HCT116 (cell line): Measurements from ENCODE around the gene LRRFIP2. TPM values are rescaled to one million over a fixed set of nuclear protein-coding genes. Genes with fewer than 3 reads are reported as not detected.
A peak's percentile ranks its signal among the peaks of the same experiment; 100 is the strongest.

Experiments
- ATAC-seq: fragments of 200-7000 bp; cut with Tn5 transposase; 2 replicates; pipeline ENCODE4 v1.9.1; 2020; ENCODE audit warnings: mild to moderate bottlenecking, moderate library complexity
- BruUV-seq: library from RNA; stranded (reverse); fragments of 400-500 nt; replicated peaks from 2 replicates; lab custom pipeline; 2021; lab: Mats Ljungman, UMichigan
- CTCF ChIA-PET: fragments of 300-600 bp; sonication (Branson Sonifier 250); formaldehyde crosslinking; loops from one replicate; lab custom pipeline; 2021; ENCODE audit warnings: antibody characterized with exemption; lab: Charles Lee
- POLR2A ChIA-PET: fragments of 300-600, 350-600 bp; sonication (Branson Sonifier 250); formaldehyde crosslinking; loops from one replicate; lab custom pipeline; 2021; ENCODE audit warnings: antibody characterized with exemption; lab: Charles Lee
- RAD21 ChIA-PET, 2 experiments: fragments of 300-600 bp; sonication (Branson Sonifier 250); formaldehyde crosslinking; loops; one replicate each; lab custom pipeline; 2023; ENCODE audit warnings: low total read pairs in 2 of 2; ENCODE audit not compliant: uncharacterized antibody in 2 of 2, unreplicated experiment in 2 of 2, low non-redundant PET in 1 of 2; lab: Charles Lee
- DNase-seq: peaks from one replicate; pipeline ENCODE4 v3.0.0-alpha.2; 2010; ENCODE audit warnings: low read depth, low spot score
- H2AFZ ChIP-seq: fragments of 200-600 bp; shearing (Covaris generic), sonication (generic); 2 replicates; pipeline ENCODE4 v1.6.1; 2017; ENCODE audit warnings: low read depth, mixed run types, mixed read lengths, antibody characterized with exemption, low read length; ENCODE audit not compliant: poor library complexity, severe bottlenecking
- H3K27ac ChIP-seq: 2 replicates; pipeline ENCODE4 v1.5.1; 2012; ENCODE audit warnings: low read depth, low read length
- H3K27me3 ChIP-seq: fragments of 200-600 bp; sonication (generic); 2 replicates; pipeline ENCODE4 v1.6.1; 2016; ENCODE audit warnings: mixed run types, low read length, mixed read lengths; ENCODE audit not compliant: insufficient read depth
- H3K36me3 ChIP-seq, 2 experiments: fragments of 200-500 bp in 1 of 2; fragments of 200-600 bp in 1 of 2; sonication (Bioruptor generic) in 1 of 2; sonication (generic) in 1 of 2; 2 replicates each; pipeline versions ENCODE4 v1.5.1 to v1.6.1; 2014 to 2016; ENCODE audit warnings: low read length in 2 of 2, inconsistent platforms in 1 of 2, mixed read lengths in 1 of 2, mixed run types in 1 of 2; ENCODE audit not compliant: insufficient read depth in 2 of 2, control insufficient read depth in 1 of 2
- H3K4me1 ChIP-seq, 2 experiments: fragments of 200-600 bp in 1 of 2; sonication (generic) in 1 of 2; 2 replicates each; pipeline versions ENCODE4 v1.5.1 to v1.6.1; 2012 to 2017; ENCODE audit warnings: low read length in 2 of 2, inconsistent platforms in 1 of 2, mild to moderate bottlenecking in 1 of 2, mixed read lengths in 1 of 2, mixed run types in 1 of 2, moderate library complexity in 1 of 2; ENCODE audit not compliant: insufficient read depth in 2 of 2, control insufficient read depth in 1 of 2
- H3K4me2 ChIP-seq: fragments of 200-600 bp; sonication (generic); 2 replicates; pipeline ENCODE4 v1.6.1; 2017; ENCODE audit warnings: mixed run types, low read length, mixed read lengths
- H3K4me3 ChIP-seq, 2 experiments: fragments of 200-600 bp in 1 of 2; sonication (generic) in 1 of 2; replicated peaks in 1 of 2; 2 replicates each; pipeline ENCODE4 v1.5.1; 2011 to 2016; ENCODE audit warnings: low read length in 2 of 2, control low read depth in 1 of 2, low read depth in 1 of 2, mild to moderate bottlenecking in 1 of 2, mixed read lengths in 1 of 2, mixed run types in 1 of 2
- H3K79me2 ChIP-seq: fragments of 200-600 bp; sonication (generic); 2 replicates; pipeline ENCODE4 v1.6.1; 2017; ENCODE audit warnings: mild to moderate bottlenecking, mixed run types, low read length, moderate library complexity, mixed read lengths; ENCODE audit not compliant: insufficient read depth
- H3K9ac ChIP-seq: fragments of 200-600 bp; sonication (generic); 2 replicates; pipeline ENCODE4 v1.6.1; 2016; ENCODE audit warnings: low read length, mixed read lengths
- H3K9me2 ChIP-seq: fragments of 200-600 bp; sonication (generic), shearing (Covaris generic); 2 replicates; pipeline ENCODE4 v1.6.1; 2017; ENCODE audit warnings: mixed run types, mild to moderate bottlenecking, moderate library complexity; ENCODE audit not compliant: insufficient read depth
- H3K9me3 ChIP-seq, 2 experiments: fragments of 200-500 bp in 1 of 2; fragments of 200-600 bp in 1 of 2; sonication (Bioruptor generic) in 1 of 2; sonication (generic) in 1 of 2; 2 replicates each; pipeline ENCODE4 v1.6.1; 2014 to 2017; ENCODE audit warnings: low read length in 2 of 2, mixed read lengths in 2 of 2, inconsistent platforms in 1 of 2, low read depth in 1 of 2, mild to moderate bottlenecking in 1 of 2, mixed run types in 1 of 2, moderate library complexity in 1 of 2; ENCODE audit not compliant: control insufficient read depth in 1 of 2, insufficient read depth in 1 of 2
- H4K20me1 ChIP-seq: fragments of 200-600 bp; sonication (generic), shearing (Covaris generic); 2 replicates; pipeline ENCODE4 v1.6.1; 2017; ENCODE audit warnings: mixed run types, mild to moderate bottlenecking, moderate library complexity; ENCODE audit not compliant: insufficient read depth
- ATF3 ChIP-seq: IDR thresholded peaks from 2 replicates; pipeline ENCODE4 v1.6.1; 2012
- CBX3 ChIP-seq: IDR thresholded peaks from 2 replicates; pipeline ENCODE4 v1.6.1; 2012; ENCODE audit warnings: low read depth
- CEBPB ChIP-seq: IDR thresholded peaks from 2 replicates; pipeline ENCODE4 v1.6.1; 2012; ENCODE audit warnings: low read depth
- EGR1 ChIP-seq: IDR thresholded peaks from 2 replicates; pipeline ENCODE4 v1.6.1; 2012; ENCODE audit warnings: low read depth
- ELF1 ChIP-seq: IDR thresholded peaks from 2 replicates; pipeline ENCODE4 v1.6.1; 2012; ENCODE audit warnings: low read depth, borderline replicate concordance
- EZH2phosphoT487 ChIP-seq: fragments of 200-600 bp; IDR thresholded peaks from 2 replicates; pipeline ENCODE4 v1.6.1; 2018; ENCODE audit warnings: antibody characterized with exemption, borderline replicate concordance
- FOSL1 ChIP-seq: IDR thresholded peaks from 2 replicates; pipeline ENCODE4 v1.6.1; 2012; ENCODE audit warnings: low read depth
- POLR2A ChIP-seq: IDR thresholded peaks from 2 replicates; pipeline ENCODE4 v1.7.0; 2011; ENCODE audit warnings: borderline replicate concordance; ENCODE audit not compliant: insufficient read depth, insufficient read length; ENCODE audit errors: extremely low read depth
- SIN3A ChIP-seq: IDR thresholded peaks from 2 replicates; pipeline ENCODE4 v1.6.1; 2012; ENCODE audit warnings: low read depth
- TCF7L2 ChIP-seq: IDR thresholded peaks from 2 replicates; pipeline ENCODE4 v1.7.0; 2011; ENCODE audit warnings: borderline replicate concordance, inconsistent platforms; ENCODE audit not compliant: insufficient read depth, insufficient read length; ENCODE audit errors: extremely low read depth
- ZNF274 ChIP-seq: fragments of 200-500 bp; sonication (Bioruptor generic); IDR thresholded peaks from 2 replicates; pipeline ENCODE4 v1.6.1; 2014; ENCODE audit warnings: mild to moderate bottlenecking, low read depth, low read length, inconsistent platforms
- intact Hi-C: fragments of 100-400 bp; cut with micrococcal nuclease; formaldehyde crosslinking; loops from 2 replicates; pipeline ENCODE4 v1.10.0; 2022
- total RNA-seq: library from RNA; stranded (reverse); gene quantifications from one replicate; pipeline ENCODE4 v1.2.1, GENCODE V29; 2021; ENCODE audit not compliant: unreplicated experiment
- TF ChIP-seq, protein P1 (sequence below): IDR thresholded peaks from 2 replicates; pipeline ENCODE4 v1.6.1; 2012; ENCODE audit warnings: low read depth

The LRRFIP2 gene
- total RNA-seq, 1 experiment from 2014 or later: 27.0 TPM

GRCh38 chr3:37136067-37136466 is 38.3 kb downstream of the LRRFIP2 start:
- no TSS peak for BruUV-seq

DNA sequence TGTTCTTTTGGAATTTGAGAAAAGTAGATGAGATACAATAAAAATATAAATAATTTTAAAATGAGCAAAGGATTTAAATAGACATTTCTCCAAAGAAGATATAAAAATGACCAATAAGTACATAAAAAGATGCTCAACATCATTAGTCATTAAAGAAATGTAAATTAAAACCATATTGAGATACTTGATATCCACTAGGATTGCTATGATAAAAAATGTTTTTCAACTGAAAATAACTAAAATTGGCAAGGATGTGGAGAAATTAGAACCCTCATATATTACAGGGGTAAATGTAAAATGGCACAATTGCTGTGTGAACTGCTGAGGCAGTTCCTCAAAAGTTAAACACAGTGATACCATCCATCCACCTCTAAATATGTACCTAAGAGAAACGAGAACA is 38.8 kb downstream of the LRRFIP2 start:
- no peaks in the 10 kb centered on the region for H3K27me3 ChIP-seq
- no peak overlapping the region for H2AFZ ChIP-seq
- ChIA-PET POLR2A (no interaction called here), RAD21 (no interaction called here)
- H3K4me2 ChIP-seq: no peak overlapping the region
- no TSS peak for BruUV-seq
- no peaks in the 10 kb centered on the region; a peak in 1 of 4 replicates for H3K4me1 ChIP-seq
- intact Hi-C loops: no loop called here
- no peak overlapping the region for H3K9ac ChIP-seq
- no peaks in the 10 kb centered on the region for H3K9me3 ChIP-seq
- TF ChIP-seq FOSL1: no peak
- TF ChIP-seq, all 23 proteins: peak for 0
- DNase-seq (no peak), ATAC-seq (no peak)
- H4K20me1 ChIP-seq: no peaks in the 10 kb centered on the region
- no peaks in the 10 kb centered on the region for H3K36me3 ChIP-seq
- H3K4me3 ChIP-seq: no peak overlapping the region
- no peak overlapping the region for H3K27ac ChIP-seq
- CTCF ChIA-PET: no interaction called here
- H3K9me2 ChIP-seq: no peaks in the 10 kb centered on the region
- H3K79me2 ChIP-seq: peaks cover 22% of the 10 kb centered on the region

More at GRCh38 chr3:37136067-37136466, 38.3 kb downstream of the LRRFIP2 start:
- Histone ChIP-seq H3K9ac (no peak overlapping the region), H3K27me3 (no peaks in the 10 kb centered on the region), H3K4me3 (no peak overlapping the region), H3K79me2 (peaks cover 22% of the 10 kb centered on the region), H3K9me3 (no peaks in the 10 kb centered on the region), H3K9me2 (no peaks in the 10 kb centered on the region), H3K36me3 (no peaks in the 10 kb centered on the region), H2AFZ (no peak overlapping the region), H3K4me1 (no peaks in the 10 kb centered on the region; a peak in 1 of 4 replicates), H3K4me2 (no peak overlapping the region), H3K27ac (no peak overlapping the region), H4K20me1 (no peaks in the 10 kb centered on the region)
- no peak for DNase-seq
- no peak for ATAC-seq
- intact Hi-C loops: no loop called here
- ChIA-PET CTCF (no interaction called here), POLR2A (no interaction called here), RAD21 (no interaction called here)
- TF ChIP-seq CBX3: no peak
- TF ChIP-seq CEBPB: peak; percentile 23; the same call in 1 of the 2 replicates

- ATAC-seq (no peak), DNase-seq (no peak)
- no peaks in the 10 kb centered on the region for H3K9me3 ChIP-seq
- no peak overlapping the region for H3K9ac ChIP-seq
- H3K4me3 ChIP-seq: no peak overlapping the region
- no peaks in the 10 kb centered on the region for H3K36me3 ChIP-seq
- H3K9me2 ChIP-seq: no peaks in the 10 kb centered on the region
- intact Hi-C loops: no loop called here
- CTCF ChIA-PET: no interaction called here
- RAD21 ChIA-PET: no interaction called here
- no peaks in the 10 kb centered on the region; a peak in 1 of 4 replicates for H3K4me1 ChIP-seq
- BruUV-seq: no TSS peak
- H3K4me2 ChIP-seq: no peak overlapping the region
- H3K79me2 ChIP-seq: peaks cover 22% of the 10 kb centered on the region
- no peak overlapping the region for H2AFZ ChIP-seq
- H3K27me3 ChIP-seq: no peaks in the 10 kb centered on the region
- no peaks in the 10 kb centered on the region; the same call in 1 of the 2 replicates for H4K20me1 ChIP-seq
- no peak overlapping the region for H3K27ac ChIP-seq
- POLR2A ChIA-PET: no interaction called here
- TF ChIP-seq ZNF274: no peak
- TF ChIP-seq SIN3A: no peak
- no peak for TF ChIP-seq POLR2A
- no peak for TF ChIP-seq EGR1
- no peak for TF ChIP-seq ELF1
- no peak for TF ChIP-seq ATF3
- no peak for TF ChIP-seq EZH2phosphoT487
- TF ChIP-seq, protein P1, sequence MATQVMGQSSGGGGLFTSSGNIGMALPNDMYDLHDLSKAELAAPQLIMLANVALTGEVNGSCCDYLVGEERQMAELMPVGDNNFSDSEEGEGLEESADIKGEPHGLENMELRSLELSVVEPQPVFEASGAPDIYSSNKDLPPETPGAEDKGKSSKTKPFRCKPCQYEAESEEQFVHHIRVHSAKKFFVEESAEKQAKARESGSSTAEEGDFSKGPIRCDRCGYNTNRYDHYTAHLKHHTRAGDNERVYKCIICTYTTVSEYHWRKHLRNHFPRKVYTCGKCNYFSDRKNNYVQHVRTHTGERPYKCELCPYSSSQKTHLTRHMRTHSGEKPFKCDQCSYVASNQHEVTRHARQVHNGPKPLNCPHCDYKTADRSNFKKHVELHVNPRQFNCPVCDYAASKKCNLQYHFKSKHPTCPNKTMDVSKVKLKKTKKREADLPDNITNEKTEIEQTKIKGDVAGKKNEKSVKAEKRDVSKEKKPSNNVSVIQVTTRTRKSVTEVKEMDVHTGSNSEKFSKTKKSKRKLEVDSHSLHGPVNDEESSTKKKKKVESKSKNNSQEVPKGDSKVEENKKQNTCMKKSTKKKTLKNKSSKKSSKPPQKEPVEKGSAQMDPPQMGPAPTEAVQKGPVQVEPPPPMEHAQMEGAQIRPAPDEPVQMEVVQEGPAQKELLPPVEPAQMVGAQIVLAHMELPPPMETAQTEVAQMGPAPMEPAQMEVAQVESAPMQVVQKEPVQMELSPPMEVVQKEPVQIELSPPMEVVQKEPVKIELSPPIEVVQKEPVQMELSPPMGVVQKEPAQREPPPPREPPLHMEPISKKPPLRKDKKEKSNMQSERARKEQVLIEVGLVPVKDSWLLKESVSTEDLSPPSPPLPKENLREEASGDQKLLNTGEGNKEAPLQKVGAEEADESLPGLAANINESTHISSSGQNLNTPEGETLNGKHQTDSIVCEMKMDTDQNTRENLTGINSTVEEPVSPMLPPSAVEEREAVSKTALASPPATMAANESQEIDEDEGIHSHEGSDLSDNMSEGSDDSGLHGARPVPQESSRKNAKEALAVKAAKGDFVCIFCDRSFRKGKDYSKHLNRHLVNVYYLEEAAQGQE: no peak
- TF ChIP-seq TCF7L2: no peak
Observed at GRCh38 chr3:37132334-37132733, 42.0 kb downstream of the LRRFIP2 start.
